ENCODE results near the gene CFAP97D1. TPM values are rescaled to one million over a fixed set of nuclear protein-coding genes. Genes with fewer than 3 reads are reported as not detected.
"Not testable (repeated sequence)": the region's sequence is repeated elsewhere in the genome, so short reads cannot be mapped to it uniquely, and the experiment has no call there.

The CFAP97D1 gene
- polyA plus RNA-seq, 4 donors = 0.08 to 0.09 (median 0.08) TPM; not detected in 1

DNA sequence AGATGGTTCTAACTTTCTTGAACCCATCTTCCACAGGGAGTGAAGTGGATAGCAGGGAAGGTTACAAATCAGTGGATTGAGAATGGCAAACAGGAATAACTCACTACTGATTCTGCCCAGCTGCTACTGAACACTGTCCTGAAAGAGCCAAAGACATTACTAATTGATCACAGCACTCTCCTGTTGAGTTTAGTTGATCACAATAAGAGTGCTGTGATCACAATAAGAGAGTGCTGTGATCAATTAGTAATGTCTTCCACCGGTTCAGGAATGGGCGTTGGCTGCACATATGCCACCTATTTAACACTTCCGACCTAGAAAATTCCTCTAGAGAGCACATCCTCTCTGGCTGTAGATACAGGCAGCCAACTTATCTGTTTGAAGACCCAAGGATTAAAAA is 11.4 kb downstream of the CFAP97D1 start:
- DNase-seq (ENCODE audit: low read depth in 4 of 4, low spot score in 2 of 4) = no peak

DNA sequence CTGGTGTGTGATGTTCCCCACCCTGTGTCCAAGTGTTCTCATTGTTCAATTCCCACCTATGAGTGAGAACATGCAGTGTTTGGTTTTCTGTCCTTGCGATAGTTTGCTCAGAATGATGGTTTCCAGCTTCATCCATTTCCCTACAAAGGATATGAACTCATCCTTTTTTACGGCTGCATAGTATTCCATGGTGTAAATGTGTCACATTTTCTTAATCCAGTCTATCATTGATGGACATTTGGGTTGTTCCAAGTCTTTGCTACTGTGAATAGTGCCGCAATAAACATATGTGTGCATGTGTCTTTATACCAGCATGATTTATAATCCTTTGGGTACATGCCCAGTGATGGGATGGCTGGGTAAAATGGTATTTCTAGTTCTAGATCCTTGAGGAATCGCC is 12.4 kb downstream of the CFAP97D1 start:
- not testable (repeated sequence) for DNase-seq (ENCODE audit: low read depth in 4 of 4, low spot score in 2 of 4)

DNA sequence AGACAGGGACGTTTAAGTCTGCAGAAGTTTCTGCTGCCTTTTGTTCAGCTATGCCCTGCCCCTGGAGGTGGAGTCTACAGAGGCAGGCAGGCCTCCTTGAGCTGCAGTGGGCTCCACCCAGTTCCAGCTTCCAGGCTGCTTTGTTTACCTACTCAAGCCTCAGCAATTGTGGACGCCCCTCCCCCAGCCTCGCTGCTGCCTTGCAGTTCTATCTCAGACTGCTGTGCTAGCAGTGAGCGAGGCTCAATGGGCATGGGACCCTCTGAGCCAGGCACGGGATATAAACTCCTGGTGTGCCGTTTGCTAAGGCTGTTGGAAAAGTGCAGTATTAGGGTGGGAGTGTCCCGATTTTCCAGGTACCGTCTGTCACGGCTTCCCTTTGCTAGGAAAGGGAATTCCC is 17.8 kb downstream of the CFAP97D1 start:
- DNase-seq (ENCODE audit: low read depth in 4 of 4, low spot score in 2 of 4) = not testable (repeated sequence)

DNA sequence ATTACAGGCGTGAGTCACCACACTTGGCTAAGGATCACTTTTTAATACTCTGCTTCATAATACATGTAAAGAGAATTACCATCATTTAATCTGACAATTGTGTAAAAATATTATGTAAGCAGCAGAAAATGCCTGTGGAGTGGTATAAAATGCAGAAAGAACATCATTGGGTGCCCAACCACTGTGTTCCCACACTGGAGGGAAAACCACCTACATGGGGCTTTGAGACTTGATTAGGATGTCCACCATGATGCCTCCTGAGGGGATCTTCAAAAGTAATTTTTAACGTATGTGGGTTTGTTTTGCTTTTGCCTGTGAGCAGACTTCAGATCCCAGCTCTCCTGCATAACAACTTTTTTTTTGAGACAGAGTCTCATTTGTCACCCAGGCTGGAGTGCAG is 18.8 kb downstream of the CFAP97D1 start:
- DNase-seq (ENCODE audit: low read depth in 4 of 4, low spot score in 2 of 4) = no peak

DNA sequence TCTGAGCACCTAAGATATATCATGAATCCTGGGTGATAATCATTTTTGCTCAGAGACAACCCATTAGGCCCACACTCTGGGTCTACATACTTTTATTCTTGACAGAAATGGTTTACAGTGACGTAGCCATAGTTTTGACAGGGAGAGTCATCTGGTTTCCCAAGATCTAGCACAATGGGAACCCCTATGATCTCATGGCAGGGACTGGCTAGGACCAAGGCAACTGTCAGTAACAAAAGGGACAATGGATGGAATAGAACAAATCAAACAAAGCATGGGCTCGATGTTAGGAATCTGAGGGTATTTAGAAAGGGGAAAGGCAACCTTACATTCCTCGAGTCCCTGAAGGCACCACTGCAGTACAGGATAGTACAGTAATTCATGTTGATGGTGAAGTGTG is 20.5 kb downstream of the CFAP97D1 start:
- DNase-seq (ENCODE audit: low read depth in 4 of 4, low spot score in 2 of 4) = no peak

DNA sequence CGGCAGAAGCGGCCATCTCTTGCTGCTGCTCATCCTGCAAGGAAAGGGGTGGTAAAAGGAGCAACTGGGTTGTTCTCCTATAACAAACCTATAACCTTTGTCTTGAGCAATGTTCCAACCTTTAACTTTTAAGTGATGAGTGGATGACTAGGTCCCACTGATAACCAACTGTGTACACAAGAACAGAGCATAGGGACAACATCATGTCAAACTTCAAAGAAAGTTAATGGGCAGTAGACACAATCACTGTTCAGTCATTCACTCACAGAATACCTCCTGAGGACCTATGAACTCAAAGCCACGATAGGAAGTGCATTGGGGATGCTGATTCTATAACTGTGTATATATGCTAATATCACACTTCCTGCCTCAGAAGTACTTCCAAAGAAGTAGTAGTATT is 21.6 kb downstream of the CFAP97D1 start:
- no peak for DNase-seq (ENCODE audit: low read depth in 4 of 4, low spot score in 2 of 4)

DNA sequence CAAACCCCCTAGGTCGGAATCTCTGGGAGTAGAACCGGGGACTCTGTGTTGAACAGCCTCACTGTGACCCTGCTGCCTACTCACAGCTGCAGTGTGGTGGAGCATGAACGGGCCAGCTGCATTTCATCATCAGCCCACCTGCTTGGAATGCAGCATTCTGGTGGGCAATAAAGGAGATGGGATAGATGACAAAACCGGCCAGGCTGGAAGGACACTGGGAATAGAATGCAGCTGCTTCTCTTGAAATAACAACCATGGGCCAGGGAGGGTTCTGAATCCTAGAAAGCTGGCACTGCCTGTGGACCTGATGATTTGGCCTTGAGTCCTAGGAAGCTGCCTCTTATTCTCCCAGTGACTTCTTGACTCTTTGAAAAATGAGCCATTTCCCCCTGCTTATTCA is 23.5 kb downstream of the CFAP97D1 start:
- peak in 2 of 4 donors; percentile 38 to 56 for DNase-seq (ENCODE audit: low read depth in 4 of 4, low spot score in 2 of 4)

DNA sequence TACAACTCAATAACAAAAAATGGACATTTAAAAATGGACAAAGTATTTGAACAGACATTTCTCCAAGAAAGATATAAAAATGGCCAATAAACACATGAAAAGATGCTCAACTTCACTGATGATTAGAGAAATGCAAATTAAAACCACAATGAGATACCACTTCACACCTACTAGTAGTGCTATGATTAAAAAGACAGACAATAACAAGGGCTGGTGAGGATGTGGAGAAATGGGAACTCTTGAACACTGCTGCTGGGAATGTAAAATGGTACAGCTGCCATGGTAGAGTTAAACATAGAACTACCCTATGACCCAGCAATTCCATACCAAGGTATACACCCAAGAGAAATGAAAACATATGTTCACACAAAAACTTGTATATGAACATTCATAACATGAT is 24.9 kb downstream of the CFAP97D1 start:
- no peak for DNase-seq (ENCODE audit: low read depth in 4 of 4, low spot score in 2 of 4)

DNA sequence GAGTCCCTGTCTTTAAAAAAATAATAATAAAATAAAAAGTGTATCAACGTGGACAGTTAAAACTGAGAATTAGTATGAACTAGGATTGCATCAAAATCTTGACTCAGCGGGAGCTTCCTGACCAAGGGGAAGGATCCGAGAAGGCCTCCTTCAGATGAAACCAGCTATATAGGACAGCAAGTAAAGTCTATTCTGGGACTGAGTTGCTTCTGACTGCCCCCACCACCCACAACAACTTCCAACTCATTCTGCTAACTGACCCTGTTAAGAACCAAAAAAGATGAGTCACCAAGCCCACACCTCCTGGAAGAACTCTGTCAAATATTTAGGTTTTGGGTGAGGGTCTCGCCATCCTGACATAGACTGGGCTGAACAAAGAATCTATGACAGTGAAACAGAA is 27.8 kb downstream of the CFAP97D1 start:
- no peak for DNase-seq (ENCODE audit: low read depth in 4 of 4, low spot score in 2 of 4)

DNA sequence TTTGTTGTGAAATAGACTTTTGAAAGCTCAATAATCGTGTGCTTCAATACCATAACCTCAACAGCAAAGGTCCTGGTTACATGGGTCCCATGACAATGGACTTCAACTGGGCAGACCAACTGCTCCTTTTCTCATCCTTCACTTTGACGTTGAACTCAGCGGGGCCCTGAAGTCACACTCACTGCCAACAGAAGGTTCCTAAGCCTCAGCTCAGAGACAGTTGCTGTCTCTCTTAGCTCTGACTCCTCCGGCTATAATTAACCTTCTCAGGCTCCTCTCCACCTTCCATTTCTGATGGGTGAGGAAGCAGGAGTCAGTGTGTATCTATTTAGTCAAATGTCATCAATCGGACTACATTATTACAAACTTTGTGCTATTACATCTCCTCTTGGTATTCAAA is 28.9 kb downstream of the CFAP97D1 start:
- no peak for DNase-seq (ENCODE audit: low read depth in 4 of 4, low spot score in 2 of 4)

DNA sequence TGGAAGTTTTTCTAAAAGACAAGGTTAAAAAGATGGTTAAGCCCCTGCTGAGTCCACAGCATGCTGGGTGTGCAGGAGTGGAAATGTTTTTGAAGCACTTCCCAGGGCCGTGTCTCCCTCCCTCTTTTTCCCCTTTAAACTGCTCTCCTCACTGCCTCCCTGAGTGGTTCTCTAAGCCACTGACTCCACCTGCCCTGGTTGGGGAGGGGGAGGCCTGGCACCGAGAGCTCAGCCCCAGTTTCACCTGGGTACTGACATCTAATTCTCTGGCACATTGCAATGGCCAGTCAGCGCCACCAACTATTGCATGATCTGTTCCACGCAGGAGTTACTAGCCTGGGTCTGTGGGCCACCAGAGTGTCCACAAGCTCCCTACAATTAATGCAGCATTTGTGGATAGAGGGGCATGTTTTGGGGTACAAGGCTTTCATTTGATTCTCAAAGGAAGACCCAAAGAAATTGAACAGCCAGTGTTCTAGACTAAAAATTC is 30.0 kb downstream of the CFAP97D1 start:
- no peak for DNase-seq (ENCODE audit: low read depth in 4 of 4, low spot score in 2 of 4)

DNA sequence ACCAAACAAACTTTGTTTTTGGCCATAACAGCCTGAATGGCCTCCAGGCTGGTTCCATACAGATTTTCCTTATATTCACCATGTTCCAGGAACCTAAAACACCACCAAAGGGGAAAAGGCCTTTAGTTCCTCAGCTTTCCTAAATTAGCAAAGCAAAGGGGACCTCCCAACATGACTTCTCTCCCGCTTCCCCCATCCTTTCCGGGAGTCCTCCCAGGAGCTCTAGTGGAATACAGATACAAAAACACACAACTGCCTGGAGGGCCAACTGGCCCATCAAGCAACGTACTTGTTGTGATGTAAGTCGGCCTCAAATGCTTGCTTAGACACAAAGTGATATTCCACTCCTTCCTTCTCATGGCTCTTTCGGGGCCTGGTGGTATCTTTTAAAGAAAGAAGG is 30.6 kb downstream of the CFAP97D1 start:
- no peak for DNase-seq (ENCODE audit: low read depth in 4 of 4, low spot score in 2 of 4)

DNA sequence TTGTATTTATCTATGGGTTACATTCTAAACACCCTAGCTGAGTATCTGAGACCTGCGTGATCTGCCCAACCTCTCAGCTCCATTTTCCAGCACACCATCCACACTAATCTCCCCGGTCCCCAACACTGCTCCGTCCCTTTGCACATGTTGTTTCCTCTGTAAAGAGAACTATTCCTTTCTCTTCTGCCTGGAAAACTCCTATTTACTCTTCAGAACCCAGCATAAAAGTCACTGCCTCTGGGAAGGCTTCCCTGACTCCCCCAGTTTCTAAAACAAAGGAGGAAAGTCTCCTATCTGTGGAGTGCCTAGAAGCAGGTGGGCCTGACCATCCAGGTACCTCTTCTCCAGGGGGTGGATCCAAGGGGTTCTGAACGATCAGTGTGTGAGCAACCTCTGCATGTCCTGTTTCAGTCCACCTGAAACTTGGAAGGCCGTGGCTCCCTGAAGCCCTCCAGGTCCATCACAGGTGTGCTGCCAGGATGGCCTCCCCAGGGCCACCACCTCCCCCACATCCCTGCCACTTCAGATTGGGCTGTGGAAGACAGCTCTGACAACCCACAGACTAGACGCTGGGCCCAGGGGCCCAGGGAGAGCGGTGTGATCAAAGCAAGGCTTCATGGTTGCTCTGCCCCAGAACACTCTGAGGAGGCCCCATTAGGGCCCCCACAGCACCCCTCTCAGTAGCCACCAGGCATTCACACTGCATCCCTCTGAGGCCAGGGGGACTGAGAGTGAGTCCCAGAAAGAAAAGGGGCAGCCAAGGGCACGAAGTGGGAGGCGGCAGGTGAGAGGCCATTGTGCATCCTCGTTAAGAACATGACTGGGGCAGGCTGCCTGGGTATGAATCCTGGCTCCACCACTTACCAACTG is 32.4 kb downstream of the CFAP97D1 start:
- DNase-seq (ENCODE audit: low read depth in 4 of 4, low spot score in 2 of 4) = no peak

DNA sequence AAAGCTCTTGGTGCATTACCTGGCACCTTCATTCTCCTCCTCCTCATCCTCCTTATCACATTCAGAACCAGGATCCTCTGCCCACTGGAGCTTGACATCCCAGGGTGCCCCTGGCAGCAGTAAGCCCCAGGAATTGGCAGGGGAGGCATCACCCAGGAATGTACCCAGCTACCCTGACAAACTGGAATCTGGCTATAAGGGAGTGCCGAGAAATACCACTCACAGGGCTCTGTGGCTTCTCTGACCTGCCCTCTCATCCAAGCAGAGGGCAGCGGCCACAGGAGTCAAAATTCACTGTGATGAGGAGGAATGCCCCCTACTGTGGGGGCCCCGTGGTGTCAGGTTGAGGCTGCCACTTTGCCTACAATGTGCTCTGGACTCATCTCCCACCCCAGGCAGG is 33.2 kb downstream of the CFAP97D1 start:
- no peak for DNase-seq (ENCODE audit: low read depth in 4 of 4, low spot score in 2 of 4)

DNA sequence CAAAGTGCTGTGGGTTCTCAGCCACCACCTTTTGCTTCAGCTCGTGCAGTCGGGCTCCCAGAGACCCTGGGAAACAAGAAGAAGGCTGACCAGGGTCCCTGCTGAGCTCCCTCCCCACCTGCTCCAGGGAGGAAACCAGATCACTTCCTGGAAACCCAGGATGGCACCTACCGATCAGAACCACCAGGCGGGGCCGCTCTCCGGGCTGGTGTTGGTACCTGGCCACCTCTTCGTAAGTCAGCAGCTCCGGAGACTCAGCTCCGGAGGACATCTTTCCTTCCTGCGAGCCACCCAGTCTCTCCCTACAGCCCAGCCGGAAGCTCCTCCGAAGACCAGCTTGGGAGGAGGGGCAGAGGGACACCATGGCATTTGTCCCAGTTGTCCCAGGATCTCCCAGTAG is 33.8 kb downstream of the CFAP97D1 start:
- no peak for DNase-seq (ENCODE audit: low read depth in 4 of 4, low spot score in 2 of 4)

DNA sequence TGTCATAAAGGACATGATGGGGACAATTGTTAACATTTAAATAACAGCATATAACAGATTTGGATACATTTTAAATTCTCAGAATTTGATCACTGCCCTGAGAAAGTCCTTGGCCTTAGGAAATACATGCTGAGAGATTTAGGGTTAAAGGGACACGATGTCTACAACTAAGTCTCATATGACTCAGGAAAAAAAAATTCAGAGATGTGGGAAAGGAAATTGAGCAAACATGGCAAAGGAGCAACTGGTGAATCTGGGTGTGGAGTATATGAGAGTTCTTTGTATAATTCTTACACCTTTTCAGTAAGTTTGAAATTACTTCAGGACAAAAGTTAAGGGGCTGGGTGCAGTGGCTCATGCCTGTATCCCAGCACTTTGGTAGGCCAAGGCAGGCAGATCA is 34.5 kb downstream of the CFAP97D1 start:
- DNase-seq (ENCODE audit: low read depth in 4 of 4, low spot score in 2 of 4) = no peak

DNA sequence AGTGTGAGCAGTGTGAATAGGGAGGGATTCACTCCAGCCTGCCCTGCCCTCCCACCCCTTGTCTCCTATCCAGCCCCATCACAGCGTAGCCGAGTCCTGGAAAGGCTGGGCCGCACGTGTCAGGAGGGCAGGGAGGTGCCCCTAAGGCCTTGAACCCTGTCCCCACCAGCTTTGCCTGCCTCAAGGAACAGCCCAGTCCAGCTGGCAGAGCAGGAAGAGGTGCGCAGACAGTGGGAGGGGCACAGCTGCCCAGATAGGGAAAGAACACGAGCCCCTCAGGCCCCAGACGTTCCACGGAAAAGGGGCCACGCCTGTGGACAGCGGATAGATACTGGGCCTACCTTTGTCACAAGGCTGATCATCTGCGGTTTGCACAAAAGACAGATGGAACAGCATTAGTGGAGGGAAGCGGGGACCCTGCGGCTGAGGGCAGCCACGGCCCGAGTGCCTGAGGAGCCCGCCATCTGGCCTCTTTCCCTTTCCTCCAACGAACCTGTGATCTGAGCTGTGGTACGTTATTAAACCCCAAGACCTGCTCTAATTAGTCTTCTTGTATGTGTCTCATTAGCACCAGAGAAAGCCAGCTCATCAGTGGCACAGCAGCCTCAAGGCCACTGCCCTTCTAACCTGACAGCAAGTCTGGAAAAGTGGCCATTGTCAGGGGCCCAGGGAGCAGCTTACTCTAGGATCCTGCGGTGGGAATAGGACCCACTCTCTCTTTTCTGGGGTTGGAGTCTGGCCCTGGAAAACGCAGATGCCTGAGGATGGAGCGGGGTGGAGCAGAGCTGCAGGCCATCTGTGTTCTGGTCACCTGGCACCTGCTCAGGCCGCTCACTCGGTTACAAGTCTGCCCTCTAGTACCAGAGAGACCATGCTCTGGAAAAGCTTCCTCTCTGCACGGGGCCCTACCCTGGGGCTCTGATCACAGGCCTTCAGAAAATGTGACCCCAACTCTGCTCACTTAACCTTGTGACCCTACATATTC is 36.4 kb downstream of the CFAP97D1 start:
- no peak for DNase-seq (ENCODE audit: low read depth in 4 of 4, low spot score in 2 of 4)

DNA sequence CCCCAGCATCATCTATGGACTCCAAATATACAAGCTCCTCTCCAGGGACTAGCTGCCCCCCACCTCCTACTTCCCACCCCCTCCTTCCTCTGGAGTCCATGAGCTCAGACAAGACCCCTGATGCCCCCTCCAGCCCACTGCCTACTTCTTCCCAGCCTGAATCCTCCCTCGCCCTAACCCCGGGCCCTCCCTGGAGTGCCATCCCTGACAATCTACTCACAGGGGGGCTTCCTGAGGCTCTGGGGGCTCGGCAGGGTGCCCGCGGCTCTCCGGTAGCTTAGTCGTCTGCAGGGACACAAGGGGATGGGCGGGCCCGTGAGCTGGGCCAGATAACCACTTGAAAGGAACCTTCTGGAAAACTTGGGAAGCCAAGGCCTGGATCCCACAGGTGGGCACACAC is 37.6 kb downstream of the CFAP97D1 start:
- no peak for DNase-seq (ENCODE audit: low read depth in 4 of 4, low spot score in 2 of 4)

DNA sequence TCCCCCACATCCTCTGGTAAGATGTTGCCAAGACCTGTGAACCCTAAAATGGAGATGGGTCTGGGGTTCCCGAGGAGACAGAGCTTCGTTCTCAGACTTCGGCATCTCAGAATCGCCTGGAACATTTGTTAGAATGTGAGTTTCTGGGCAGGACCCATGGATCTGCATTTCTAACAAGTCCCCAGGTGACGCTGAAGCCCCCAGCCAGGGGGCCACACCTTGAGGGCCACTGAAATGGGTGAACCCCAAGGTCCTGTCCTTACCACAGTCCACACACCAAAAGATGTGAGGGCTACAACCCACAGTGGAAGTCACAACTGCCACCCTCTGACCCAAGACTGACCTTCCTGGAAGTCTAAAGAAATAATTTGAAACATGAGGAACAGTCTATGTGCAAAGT is 38.7 kb downstream of the CFAP97D1 start:
- no peak for DNase-seq (ENCODE audit: low read depth in 4 of 4, low spot score in 2 of 4)

DNA sequence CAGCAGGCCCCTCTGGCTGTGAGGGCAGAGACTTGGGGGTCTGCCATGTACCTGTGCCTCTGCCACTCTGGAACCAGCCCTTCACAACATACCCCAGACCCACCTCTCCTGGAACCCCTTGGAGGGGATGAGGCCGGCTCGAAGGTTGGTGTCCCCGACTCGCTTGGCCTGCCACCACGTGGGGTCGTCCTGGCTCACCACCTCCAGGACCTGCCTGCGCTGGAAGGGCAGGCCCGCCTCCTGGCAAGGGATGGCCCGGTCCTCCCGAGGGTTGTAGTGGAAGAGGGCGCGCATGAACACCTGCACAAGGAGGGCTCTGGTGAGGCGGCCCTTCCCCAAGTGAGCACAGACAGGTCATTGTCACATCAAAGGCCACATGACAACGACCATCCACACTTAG is 40.5 kb downstream of the CFAP97D1 start:
- DNase-seq (ENCODE audit: low read depth in 4 of 4, low spot score in 2 of 4) = no peak

DNA sequence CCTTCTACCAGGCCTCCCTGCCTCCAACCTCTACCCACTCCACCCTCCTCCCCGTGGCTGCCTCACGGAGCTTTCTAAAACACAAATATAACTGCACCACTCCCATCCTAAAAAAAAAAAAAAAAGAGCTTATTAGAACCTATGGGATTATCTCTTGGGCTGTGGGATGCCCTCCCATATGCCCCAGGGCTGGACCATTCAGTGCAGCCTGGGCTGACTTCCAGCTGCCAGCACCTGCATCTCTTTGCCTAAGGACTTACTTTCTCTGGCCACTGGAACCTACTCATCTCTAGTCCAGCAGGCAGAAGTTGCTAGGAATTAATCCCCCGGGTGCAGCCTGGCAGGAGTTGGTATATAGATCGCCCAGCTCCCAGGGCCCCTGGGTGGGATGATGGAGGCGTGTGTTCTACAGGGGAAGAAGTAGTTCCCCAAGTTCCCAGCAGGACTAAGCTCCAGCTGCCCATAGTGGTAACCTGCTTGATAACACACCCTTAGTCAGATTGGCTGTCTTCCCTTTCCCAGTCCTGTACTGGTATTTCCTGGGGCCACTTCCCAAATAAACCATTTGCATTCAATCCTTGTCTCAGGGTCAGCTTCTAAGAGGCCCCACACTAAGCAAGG is 42.4 kb downstream of the CFAP97D1 start:
- no peak for DNase-seq (ENCODE audit: low read depth in 4 of 4, low spot score in 2 of 4)

All from left renal cortex interstitium (tissue), 4 donors.